Gastroesophageal sphincter (tissue), 4 donors: ENCODE results near the gene CALR3. TPM values are rescaled to one million over a fixed set of nuclear protein-coding genes. Genes with fewer than 3 reads are reported as not detected.
"Not testable (repeated sequence)": the region's sequence is repeated elsewhere in the genome, so short reads cannot be mapped to it uniquely, and the experiment has no call there.

Experiments
- ATAC-seq: fragments of 150-250 bp; one replicate; pipeline ENCODE4 v1.9.1; 2016; ENCODE audit warnings: mild to moderate bottlenecking, moderate library complexity
- H3K27ac ChIP-seq, 4 donors: fragments of 200-600 bp; sonication (generic) in 3 of 4; 1 replicate in 3 of 4; 2 replicates in 1 of 4; pipeline ENCODE4 v1.5.1; 2016 to 2019
- H3K27me3 ChIP-seq: fragments of 200-600 bp; sonication (generic); one replicate; pipeline ENCODE4 v1.5.1; 2019
- H3K36me3 ChIP-seq, 2 donors: fragments of 200-600 bp; sonication (generic); one replicate each; pipeline ENCODE4 v1.5.1; 2019; ENCODE audit warnings: control low read depth in 1 of 2
- H3K4me1 ChIP-seq, 3 donors: fragments of 200-600 bp; sonication (generic); 1 replicate in 2 of 3; 2 replicates in 1 of 3; pipeline ENCODE4 v1.5.1; 2016 to 2019; ENCODE audit warnings: control low read depth in 2 of 3
- H3K4me3 ChIP-seq, 2 donors: fragments of 200-600 bp; sonication (generic); one replicate each; pipeline ENCODE4 v1.5.1; 2019; ENCODE audit warnings: mild to moderate bottlenecking in 1 of 2, moderate library complexity in 1 of 2
- H3K9me3 ChIP-seq, 3 donors: fragments of 200-600 bp; sonication (generic); one replicate each; pipeline ENCODE4 v1.5.1; 2017 to 2019; ENCODE audit warnings: control low read depth in 2 of 3
- EP300 ChIP-seq: sonication (generic); formaldehyde crosslinking; IDR thresholded peaks from one replicate; pipeline ENCODE4 v1.6.1; 2017; ENCODE audit warnings: antibody characterized with exemption, mild to moderate bottlenecking
- POLR2A ChIP-seq, 2 donors: fragments of 450-650 bp; IDR thresholded peaks; one replicate each; pipeline ENCODE4 v1.6.1; 2017; ENCODE audit warnings: antibody characterized with exemption in 2 of 2, mild to moderate bottlenecking in 2 of 2, moderate library complexity in 1 of 2
- POLR2AphosphoS5 ChIP-seq: sonication (generic); formaldehyde crosslinking; IDR thresholded peaks from one replicate; pipeline ENCODE4 v1.6.1; 2017; ENCODE audit warnings: antibody characterized with exemption
- WGBS, 2 donors: methylation state at CpG; one replicate each; pipeline ENCODE4 v1.1.5; 2018; ENCODE audit warnings: low coverage in 1 of 2; 5-methylcytosine and 5-hydroxymethylcytosine counted together
- total RNA-seq, 4 donors: library from RNA; depleted of rRNA; stranded (reverse); fragments of >200 nt; gene quantifications; one replicate each; pipeline ENCODE4 v1.1.0, GENCODE V29; 2016
- TF ChIP-seq, protein P1 (sequence below), 4 experiments: fragments of 200-600 bp in 2 of 4; fragments of 450-650 bp in 2 of 4; sonication (generic) in 1 of 4; IDR thresholded peaks; one replicate each; pipeline ENCODE4 v1.5.1; 2017 to 2019; ENCODE audit warnings: antibody characterized with exemption in 4 of 4, mild to moderate bottlenecking in 2 of 4, moderate library complexity in 2 of 4

The CALR3 gene
- total RNA-seq, 4 donors from 2014 or later: not detected

- Histone ChIP-seq H3K4me3 (no peak overlapping the region), H3K36me3 (no peaks in the 10 kb centered on the region), H3K27me3 (no peaks in the 10 kb centered on the region), H3K4me1 (peaks cover 0 to 52% (median 22%) of the 10 kb centered on the region in 3 donors), H3K9me3 (no peaks in the 10 kb centered on the region), H3K27ac (no peak overlapping the region)
- 72 to 89% methylated on average over 5 to 6 of the region's 6 CpGs for WGBS, 2 donors
- TF ChIP-seq EP300 (no peak), POLR2AphosphoS5 (no peak), POLR2A (IDR thresholded peaks at IDR 0.05) (no peak)
- TF ChIP-seq, protein P1, sequence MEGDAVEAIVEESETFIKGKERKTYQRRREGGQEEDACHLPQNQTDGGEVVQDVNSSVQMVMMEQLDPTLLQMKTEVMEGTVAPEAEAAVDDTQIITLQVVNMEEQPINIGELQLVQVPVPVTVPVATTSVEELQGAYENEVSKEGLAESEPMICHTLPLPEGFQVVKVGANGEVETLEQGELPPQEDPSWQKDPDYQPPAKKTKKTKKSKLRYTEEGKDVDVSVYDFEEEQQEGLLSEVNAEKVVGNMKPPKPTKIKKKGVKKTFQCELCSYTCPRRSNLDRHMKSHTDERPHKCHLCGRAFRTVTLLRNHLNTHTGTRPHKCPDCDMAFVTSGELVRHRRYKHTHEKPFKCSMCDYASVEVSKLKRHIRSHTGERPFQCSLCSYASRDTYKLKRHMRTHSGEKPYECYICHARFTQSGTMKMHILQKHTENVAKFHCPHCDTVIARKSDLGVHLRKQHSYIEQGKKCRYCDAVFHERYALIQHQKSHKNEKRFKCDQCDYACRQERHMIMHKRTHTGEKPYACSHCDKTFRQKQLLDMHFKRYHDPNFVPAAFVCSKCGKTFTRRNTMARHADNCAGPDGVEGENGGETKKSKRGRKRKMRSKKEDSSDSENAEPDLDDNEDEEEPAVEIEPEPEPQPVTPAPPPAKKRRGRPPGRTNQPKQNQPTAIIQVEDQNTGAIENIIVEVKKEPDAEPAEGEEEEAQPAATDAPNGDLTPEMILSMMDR (IDR thresholded peaks at IDR 0.05): no peak
- no peak for ATAC-seq
Observed at GRCh38 chr19:16449330-16449961, 46.5 kb downstream of the CALR3 start.

DNA sequence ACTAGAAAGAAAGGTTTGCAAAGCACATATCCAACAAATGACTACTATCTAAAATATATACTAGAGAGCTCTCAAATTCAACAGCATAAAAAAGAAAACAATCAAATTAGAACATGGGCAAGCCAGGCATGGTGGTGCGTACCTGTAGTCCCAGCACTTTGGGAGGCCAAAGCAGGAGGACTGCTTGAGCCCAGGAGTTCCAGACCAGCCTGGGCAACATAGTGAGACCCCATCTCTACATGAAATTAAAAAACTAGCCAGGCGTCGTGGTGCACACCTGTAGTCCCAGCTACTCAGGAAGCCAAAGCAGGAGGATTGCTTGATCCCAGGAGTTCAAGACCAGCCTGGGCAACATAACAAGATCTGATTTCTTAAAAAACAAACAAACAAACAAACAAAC is 47.1 kb downstream of the CALR3 start:
- H3K4me1 ChIP-seq: peaks cover 0 to 51% (median 22%) of the 10 kb centered on the region in 3 donors
- not testable (repeated sequence) for ATAC-seq
- 96 to 100% methylated on average over 1 to 3 of the region's 3 CpGs for WGBS, 2 donors

DNA sequence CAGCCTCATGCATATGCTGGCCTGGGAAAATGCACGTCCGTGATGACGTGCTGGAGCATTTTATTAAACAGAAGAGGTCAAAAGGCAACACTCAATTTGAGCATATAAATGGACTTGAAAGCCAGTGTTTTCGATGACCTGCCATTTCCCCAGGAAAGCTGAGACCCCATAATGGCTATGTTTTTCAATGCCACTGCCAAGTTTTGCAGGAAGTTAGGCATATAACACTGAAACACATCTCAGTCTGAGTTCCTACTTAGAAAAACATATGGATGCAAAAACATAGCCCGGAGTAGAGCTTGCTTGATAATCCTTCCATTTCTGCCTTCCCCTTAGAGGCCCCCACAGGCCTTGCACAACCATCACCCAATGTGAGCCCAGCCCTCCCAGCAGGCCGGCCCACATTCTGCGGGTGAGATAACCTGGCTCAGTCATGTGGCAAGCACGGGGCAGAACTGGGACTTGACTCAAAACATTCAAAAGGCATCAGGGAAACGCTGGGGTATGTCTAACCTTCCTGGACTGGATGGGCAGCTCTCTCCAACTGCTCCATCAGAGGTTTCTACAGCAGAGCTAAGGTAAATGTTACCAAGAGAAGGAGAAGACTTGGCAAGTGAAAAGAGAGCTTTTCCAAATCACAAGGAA is 49.1 kb downstream of the CALR3 start:
- H3K36me3 ChIP-seq: peaks cover 0 to under 1% of the 10 kb centered on the region in 2 donors
- no peak overlapping the region for H3K4me3 ChIP-seq
- WGBS, 2 donors: 20 to 36% methylated on average over 4 to 7 of the region's 9 CpGs
- ATAC-seq: peak; percentile 90
- peak overlapping the region in 3 of 4 donors; percentile 41 to 52 (median 48) for H3K27ac ChIP-seq
- TF ChIP-seq POLR2A (IDR thresholded peaks at IDR 0.05): no peak
- H3K27me3 ChIP-seq: no peaks in the 10 kb centered on the region
- no peaks in the 10 kb centered on the region for H3K9me3 ChIP-seq
- H3K4me1 ChIP-seq: peaks cover 0 to 59% (median 27%) of the 10 kb centered on the region in 3 donors

More for the DNA sequence above, 47.1 kb downstream of the CALR3 start:
- not testable (repeated sequence) for H3K27me3 ChIP-seq, H3K36me3 ChIP-seq, H3K9me3 ChIP-seq, H3K27ac ChIP-seq, H3K4me3 ChIP-seq

- Histone ChIP-seq H3K27ac (peak overlapping the region in 3 of 4 donors; percentile 41 to 52 (median 48)), H3K4me1 (peaks cover 0 to 65% (median 27%) of the 10 kb centered on the region in 3 donors), H3K4me3 (no peak overlapping the region), H3K9me3 (no peaks in the 10 kb centered on the region), H3K36me3 (peaks cover 0 to 7% of the 10 kb centered on the region in 2 donors), H3K27me3 (no peaks in the 10 kb centered on the region)
- ATAC-seq: peak; percentile 37
- 78 to 89% methylated on average over 3 to 7 of the region's 13 CpGs for WGBS, 2 donors
- TF ChIP-seq, protein P1 (IDR thresholded peaks at IDR 0.05): no peak
- TF ChIP-seq POLR2A (IDR thresholded peaks at IDR 0.05): no peak
- TF ChIP-seq EP300: no peak
- TF ChIP-seq POLR2AphosphoS5: no peak
Observed at GRCh38 chr19:16446108-16446723, 49.8 kb downstream of the CALR3 start.

DNA sequence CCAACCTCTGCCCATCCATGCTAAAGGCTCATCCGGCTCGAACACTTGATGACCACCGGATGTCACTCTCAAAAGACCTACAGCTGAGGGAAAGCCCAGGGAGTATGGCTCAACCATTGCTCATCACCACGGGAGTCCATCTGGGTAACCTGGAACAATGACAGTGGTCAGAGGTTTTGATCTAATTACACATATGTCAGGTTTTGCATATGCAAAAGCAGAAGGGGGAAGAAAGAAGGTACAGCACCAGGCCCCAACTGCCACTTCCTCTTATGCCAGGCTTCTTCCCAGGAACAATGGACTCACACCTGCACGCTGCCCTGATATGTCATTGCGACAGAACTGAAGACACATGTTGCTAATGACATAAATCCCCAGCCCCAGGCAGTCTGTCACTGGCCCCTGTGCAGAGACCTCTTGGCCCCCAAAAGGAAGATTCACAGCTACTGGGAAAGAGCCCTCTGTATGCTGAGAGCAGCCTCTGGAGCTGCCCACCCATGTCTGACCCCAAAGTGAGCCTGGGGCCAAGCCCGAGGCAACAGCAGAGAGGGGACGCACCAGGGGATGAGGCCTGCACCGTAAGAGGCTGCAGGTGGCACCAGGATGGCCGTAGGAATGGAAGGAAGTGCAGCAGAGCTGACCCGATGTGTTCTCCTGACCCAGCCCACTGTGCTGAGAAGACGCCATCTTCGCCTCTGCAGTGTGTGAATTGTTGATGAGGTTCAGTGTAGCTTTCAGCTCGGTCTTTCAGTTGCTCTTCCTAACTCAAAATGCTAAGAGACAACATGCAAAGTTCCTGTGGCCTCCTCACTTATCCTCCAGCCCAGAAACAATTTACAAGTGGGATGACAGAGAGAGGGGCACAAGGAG is 50.5 kb downstream of the CALR3 start:
- Histone ChIP-seq H3K27me3 (no peaks in the 10 kb centered on the region), H3K9me3 (no peaks in the 10 kb centered on the region), H3K36me3 (peaks cover 0 to 14% of the 10 kb centered on the region in 2 donors), H3K27ac (peak overlapping the region in 2 of 4 donors; percentile 42 to 48), H3K4me1 (peaks cover 0 to 73% (median 27%) of the 10 kb centered on the region in 3 donors), H3K4me3 (no peak overlapping the region)
- no peak for ATAC-seq
- 81 to 84% methylated on average over 5 to 9 of the region's 14 CpGs for WGBS, 2 donors
- TF ChIP-seq EP300: no peak

- Histone ChIP-seq H3K27me3 (no peaks in the 10 kb centered on the region), H3K36me3 (peaks cover 0 to 22% of the 10 kb centered on the region in 2 donors), H3K4me3 (no peak overlapping the region), H3K4me1 (peaks cover 0 to 83% (median 27%) of the 10 kb centered on the region in 3 donors), H3K27ac (no peak overlapping the region), H3K9me3 (no peaks in the 10 kb centered on the region)
- WGBS, 2 donors: 80% methylated on average over 1 of the region's 2 CpGs; no CpG with 5 or more reads in 1 of the 2 donors
- TF ChIP-seq POLR2AphosphoS5: no peak
- no peak for TF ChIP-seq POLR2A (IDR thresholded peaks at IDR 0.05)
- no peak for TF ChIP-seq EP300
- TF ChIP-seq, protein P1 (IDR thresholded peaks at IDR 0.05): no peak
- no peak for ATAC-seq
Observed at GRCh38 chr19:16444269-16444600, 51.7 kb downstream of the CALR3 start.
